Eye (tissue), 1 donor: ENCODE results near the gene CNGA1.
"Not testable (repeated sequence)": the region's sequence is repeated elsewhere in the genome, so short reads cannot be mapped to it uniquely, and the experiment has no call there.

Experiments
- DNase-seq: peaks from one replicate; pipeline ENCODE4 v3.0.0-alpha.2; 2015

Gene CNGA1

DNA sequence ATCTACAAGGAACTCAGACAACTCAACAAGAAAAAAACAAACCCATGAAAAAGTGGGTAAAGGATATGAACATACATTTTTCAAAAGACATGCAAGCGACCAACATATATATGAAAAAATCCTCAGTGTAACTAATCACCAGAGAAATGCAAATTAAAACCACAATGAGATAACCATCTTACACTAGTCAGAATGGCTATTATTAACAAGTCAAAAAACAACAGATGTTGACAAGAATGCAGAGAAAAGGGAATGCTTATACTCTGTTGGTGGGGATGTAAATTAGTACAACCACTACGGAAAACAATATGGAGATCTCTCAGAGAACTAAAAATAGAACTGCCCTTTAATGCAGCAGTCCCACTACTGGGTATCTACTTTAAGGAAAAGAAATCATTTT lies 12.2 kb upstream of the CNGA1 start:
- no peak for DNase-seq

DNA sequence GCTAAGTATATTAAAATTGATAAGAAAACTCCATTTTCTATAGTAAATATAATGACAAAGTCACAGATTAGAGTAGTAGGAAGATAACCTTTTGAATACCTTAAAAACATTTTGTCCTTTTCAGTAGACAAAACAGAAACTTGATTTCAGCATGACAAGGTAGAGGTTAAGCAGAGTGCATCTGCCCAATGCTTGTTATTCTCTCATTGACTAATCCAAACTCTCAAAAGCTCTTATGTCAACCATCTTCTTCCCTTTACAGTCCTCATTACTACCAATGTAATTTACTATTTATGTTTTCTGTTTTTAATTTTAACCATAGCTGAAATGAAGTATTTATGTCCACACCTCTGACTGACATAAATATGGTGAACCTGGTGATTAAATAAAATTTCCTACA lies 11.2 kb upstream of the CNGA1 start:
- no peak for DNase-seq

DNA sequence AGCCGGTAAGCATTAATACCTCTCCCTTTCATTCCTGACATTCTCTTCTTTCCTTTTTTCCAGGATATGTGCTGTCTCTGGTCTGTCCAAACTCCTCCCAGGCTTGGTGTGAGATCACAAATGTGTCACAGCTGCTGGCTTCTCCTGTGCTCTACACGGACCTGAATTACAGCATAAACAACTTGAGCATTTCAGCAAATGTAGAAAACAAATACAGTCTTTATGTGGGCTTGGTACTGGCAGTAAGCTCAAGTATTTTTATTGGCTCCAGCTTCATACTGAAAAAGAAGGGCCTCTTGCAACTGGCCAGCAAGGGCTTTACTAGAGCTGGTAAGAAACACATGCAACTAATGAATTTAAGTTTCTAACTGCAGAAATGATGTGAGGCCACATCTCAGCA lies 8.5 kb upstream of the CNGA1 start:
- DNase-seq = peak; percentile 14

- no peak for DNase-seq
Measured at GRCh38 chr4:48024522-48024921, 8.0 kb upstream of the CNGA1 start.

DNA sequence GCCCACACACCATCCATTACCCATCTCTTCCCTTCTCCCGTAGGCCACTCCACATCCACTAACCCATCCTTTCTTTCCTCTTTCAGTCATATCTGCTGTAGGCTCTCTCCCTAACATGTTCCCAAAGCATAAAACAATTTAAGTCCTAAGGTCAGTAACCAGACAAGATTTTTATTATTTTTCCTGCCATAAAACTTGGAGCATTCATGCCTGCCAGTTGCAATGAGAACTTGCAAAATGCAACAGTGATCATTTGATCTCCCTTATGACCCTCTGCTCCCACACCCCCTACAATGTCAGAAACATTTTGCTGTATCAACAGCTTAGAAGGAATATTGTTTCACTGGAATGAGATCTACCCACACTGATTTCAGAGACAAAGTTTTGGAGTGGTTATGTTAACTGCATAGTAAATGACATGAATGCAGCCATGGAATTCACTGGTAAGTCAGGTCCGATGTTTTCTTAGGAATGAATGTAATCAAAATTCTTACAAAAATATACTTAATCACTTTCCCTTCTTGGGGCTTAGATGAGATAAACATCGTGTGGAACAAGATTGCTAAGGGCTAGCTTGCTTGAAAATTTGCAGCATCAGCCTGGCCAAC lies 5.8 kb upstream of the CNGA1 start:
- no peak for DNase-seq

DNA sequence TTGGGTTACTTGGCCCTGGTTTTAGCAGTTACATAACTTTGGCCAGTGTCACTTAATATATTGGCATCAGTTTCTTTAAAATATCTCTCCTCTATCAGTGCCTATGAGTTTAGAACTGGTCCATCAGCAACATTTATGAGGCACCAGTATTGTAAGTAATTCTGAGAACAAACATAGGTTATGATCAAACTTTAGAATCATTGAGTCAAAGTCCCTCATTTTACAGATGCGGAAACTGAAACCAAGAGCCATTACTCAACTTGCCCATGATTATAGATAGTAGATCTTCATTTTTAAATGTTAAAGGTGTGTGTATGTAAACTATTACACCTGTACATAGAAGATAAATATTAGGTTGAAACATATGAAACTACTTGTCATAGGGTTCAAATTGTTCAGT lies 4.6 kb upstream of the CNGA1 start:
- no peak for DNase-seq

GRCh38 chr4:48018112-48018511 lies 1.6 kb upstream of the CNGA1 start:
- DNase-seq = peak; percentile 3

GRCh38 chr4:48017108-48017571 lies 659 bp upstream of the CNGA1 start:
- peak; percentile 70 for DNase-seq

- no peak for DNase-seq
Measured at GRCh38 chr4:48015678-48016077, 803 bp downstream of the CNGA1 start.

DNA sequence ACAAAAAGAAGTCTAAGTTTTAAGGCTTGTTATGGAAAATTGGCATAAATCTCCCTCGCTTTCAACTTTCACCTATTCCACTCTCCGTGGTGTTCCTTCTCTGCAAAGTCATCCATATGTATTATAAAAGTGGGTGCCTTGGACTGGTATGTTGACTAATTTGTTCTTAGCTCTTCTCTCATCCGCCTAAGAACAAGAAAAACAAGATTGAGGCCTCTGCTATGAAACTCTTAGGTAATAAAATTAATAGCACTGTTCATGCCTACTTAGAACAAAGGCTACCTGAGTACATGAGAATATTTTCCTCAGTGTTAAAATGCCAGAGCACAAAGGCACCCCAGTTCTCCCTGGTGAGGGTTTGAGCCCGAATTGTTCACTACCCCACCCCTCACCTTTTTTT lies 1.3 kb downstream of the CNGA1 start:
- no peak for DNase-seq

DNA sequence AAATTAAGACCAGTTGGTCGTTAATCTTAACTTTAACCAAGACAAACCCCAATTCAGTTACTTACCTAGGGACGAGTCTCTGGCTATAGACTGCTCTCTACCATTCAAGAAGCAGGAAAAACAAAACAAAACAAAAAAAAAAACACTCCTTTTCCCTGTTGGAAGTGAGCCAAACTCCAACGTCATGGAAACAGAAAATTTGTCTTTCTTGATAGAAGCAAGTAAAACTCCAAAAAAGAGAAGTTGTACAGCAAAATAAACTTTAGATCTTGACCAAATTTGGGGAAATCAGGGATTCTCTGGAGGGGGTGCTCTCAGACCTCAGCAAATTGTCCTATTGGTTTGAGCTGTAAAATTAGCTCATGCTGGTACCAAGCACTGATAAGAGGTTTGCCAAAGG lies 3.7 kb downstream of the CNGA1 start:
- no peak for DNase-seq

- DNase-seq = no peak
Measured at GRCh38 chr4:48011722-48012121, 4.8 kb downstream of the CNGA1 start.

DNA sequence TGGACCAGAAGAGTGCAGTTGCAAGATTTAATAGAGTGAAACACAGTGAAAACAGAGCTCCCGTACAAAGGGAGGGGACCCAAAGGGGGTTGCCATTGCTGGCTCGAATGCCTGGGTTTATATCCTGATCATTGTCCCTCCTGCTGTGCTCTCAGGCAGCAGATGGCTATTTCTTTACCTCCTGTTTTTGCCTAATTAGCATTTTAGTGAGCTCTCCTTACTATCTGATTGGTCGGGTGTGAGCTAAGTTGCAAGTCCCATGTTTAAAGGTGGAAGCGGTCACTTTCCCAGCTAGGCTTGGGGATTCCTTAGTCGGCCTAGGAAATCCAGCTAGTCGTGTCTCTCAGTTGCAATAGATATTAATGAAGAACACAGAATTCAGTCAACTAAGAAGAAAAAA lies 5.6 kb downstream of the CNGA1 start:
- not testable (repeated sequence) for DNase-seq

DNA sequence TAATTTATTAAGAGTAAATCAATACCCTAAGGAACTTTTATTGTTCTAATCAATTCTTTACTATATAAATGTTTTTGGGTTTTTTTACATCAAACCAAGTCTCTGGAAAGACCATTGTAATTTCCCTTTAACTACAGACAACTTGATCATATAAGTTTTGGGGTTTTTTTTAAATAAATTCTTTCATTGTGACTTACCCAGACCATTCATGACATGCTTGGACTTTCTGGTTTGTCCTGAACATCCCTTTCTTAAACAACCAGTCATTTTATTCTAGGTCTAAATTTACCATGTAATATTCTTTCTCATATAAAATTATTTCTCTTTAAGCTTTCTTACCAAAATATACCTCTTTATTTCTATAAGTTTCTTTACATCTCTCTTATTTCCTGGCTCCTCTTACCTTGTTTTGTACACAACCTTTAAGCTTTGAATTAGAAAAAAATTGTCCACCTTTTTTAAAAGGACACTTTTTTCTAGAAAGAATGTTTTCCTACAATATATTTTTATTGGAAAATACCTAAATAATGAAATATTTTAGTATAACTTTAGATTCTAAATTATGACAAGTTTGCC lies 8.4 kb downstream of the CNGA1 start:
- DNase-seq = no peak

DNA sequence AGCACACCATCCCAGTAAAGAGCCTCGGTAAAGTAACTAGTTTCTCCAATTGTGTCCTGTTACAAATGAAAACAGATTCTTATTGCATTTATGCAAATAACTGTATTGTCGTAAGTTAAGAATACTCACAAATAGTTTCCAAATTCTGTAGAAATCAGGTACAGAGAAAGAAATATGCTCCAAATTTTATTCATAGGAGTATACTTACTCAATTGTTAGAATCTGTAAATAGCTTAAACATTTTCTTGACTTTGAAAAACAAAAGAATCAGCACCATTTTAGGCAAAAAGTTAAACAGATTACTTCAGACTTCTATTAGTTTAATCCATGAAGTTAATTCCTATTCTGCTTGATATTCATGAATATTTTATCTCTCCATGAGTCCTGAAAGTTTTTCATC lies 10.7 kb downstream of the CNGA1 start:
- no peak for DNase-seq

GRCh38 chr4:48003568-48003967 lies 12.9 kb downstream of the CNGA1 start:
- not testable (repeated sequence) for DNase-seq

- DNase-seq = no peak
Measured at GRCh38 chr4:48002267-48002666, 14.2 kb downstream of the CNGA1 start.

GRCh38 chr4:47996021-47996420 lies 20.5 kb downstream of the CNGA1 start:
- DNase-seq = no peak

DNA sequence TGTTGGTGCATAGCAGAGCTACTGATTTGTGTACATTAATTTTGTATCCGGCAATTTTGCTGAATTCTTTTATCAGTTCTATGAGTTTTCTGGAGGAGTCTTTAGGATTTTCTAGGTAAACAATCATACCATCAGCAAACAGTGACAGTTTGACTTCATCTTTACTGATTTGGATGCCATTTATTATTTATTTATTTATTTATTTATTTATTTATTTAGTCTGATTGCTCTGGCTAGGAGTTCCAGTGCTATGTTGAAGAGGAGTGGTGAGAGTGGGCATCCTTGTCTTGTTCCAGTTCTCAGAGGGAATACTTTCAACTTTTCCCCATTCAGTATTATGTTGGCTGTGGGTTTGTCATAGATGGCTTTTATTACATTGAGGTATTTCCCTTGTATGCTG lies 24.0 kb downstream of the CNGA1 start:
- not testable (repeated sequence) for DNase-seq

GRCh38 chr4:47990145-47990544 lies 26.3 kb downstream of the CNGA1 start:
- no peak for DNase-seq

DNA sequence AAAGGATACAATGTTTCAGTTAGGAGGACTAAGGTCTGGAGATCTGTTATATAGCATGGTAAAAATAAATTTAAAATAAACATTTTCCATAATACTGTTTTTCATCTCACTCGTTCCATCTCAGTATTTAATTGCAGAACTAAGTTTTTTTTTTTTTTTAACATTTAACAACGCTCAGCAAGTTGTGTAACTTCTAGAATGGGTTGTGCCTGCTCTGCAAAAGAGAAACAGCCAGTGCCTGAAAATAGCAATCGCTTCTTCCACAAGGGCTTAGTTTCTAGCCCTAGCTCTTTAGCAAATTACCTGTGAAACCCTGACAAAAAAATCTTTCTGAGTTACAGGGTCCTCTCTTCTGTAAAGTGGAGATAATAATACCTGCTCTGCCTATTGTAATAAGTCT lies 41.9 kb downstream of the CNGA1 start:
- no peak for DNase-seq

- no peak for DNase-seq
Measured at GRCh38 chr4:47972721-47973120, 43.8 kb downstream of the CNGA1 start.

GRCh38 chr4:47972181-47972580 lies 44.3 kb downstream of the CNGA1 start:
- no peak for DNase-seq

GRCh38 chr4:47968847-47969246 lies 47.6 kb downstream of the CNGA1 start:
- no peak for DNase-seq

DNA sequence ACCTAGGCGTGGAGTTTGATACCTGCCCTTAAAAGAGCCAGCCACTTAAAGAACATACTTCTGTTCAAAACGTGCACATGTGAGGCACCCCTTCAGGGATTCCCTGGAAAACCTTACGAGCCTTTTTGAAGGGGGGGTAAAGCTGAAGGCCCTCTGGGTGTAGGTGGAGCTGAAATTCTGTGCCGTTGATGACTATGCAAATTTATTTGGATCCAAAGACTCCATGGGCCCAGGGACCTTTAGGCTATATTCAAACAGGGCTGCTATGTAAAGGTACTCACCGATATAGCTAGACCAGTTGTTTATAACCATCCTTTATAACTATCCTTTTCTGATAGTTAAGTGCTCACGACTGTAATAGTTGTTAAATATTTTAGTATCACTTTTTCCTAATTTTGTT lies 61.8 kb downstream of the CNGA1 start:
- no peak for DNase-seq
